ENCODE results near the gene ZNF470. TPM values are rescaled to one million over a fixed set of nuclear protein-coding genes. Genes with fewer than 3 reads are reported as not detected.

The ZNF470 gene
- total RNA-seq, 2 experiments from 2014 or later = 0.56 to 0.85 TPM

GRCh38 chr19:56547535-56547934, 19.7 kb upstream of the ZNF470 start:
- Histone ChIP-seq H3K27me3 (ENCODE audit: control insufficient read depth in 1 of 2, insufficient read depth in 2 of 2, low read length in 2 of 2) (no peaks in the 10 kb centered on the region), H3K9me3 (ENCODE audit: control insufficient read depth in 1 of 2, insufficient read depth in 1 of 2, low read length in 2 of 2) (peaks cover 22 to 93% of the 10 kb centered on the region in 2 experiments), H3K36me3 (ENCODE audit: insufficient read depth, low read length) (peaks cover 27% of the 10 kb centered on the region), H3K4me1 (ENCODE audit: insufficient read depth, low read length) (no peaks in the 10 kb centered on the region), H3K4me3 (ENCODE audit: low read length) (no peak overlapping the region), H3K27ac (ENCODE audit: low read depth in 1 of 2, low read length in 2 of 2) (no peak overlapping the region)
- Mint-ChIP-seq H3K27me3 (no peaks in the 10 kb centered on the region), H3K4me1 (ENCODE audit: low read depth) (no peaks in the 10 kb centered on the region), H3K9me3 (peaks cover 28% of the 10 kb centered on the region), H3K4me3 (no peak overlapping the region), H3K27ac (no peak overlapping the region), H3K36me3 (ENCODE audit: low read depth) (peaks cover 97% of the 10 kb centered on the region)
- POLR2A ChIA-PET = no interaction called here
- TF ChIP-seq CTCF (IDR thresholded peaks at IDR 0.05) = no peak
- DNase-seq (no peak), ATAC-seq (ENCODE audit: poor library complexity) (no peak)
- CTCF ChIA-PET = no interaction called here
- intact Hi-C loops (cut with DNase I, micrococcal nuclease) = loop anchor here in 1 of 2 experiments (5.0 kb wide), 1 partner anchor 110 kb away; no protein-coding TSS in a partner anchor

- CTCF ChIA-PET = interaction anchor here (0.6 kb wide), 1 partner anchor 22 kb away, joined by 3 read pairs; no protein-coding TSS in a partner anchor
- no peak for TF ChIP-seq CTCF (IDR thresholded peaks at IDR 0.05)
- Mint-ChIP-seq H3K4me3 (no peak overlapping the region), H3K4me1 (ENCODE audit: low read depth) (no peaks in the 10 kb centered on the region), H3K9me3 (peaks cover 17% of the 10 kb centered on the region), H3K27me3 (no peaks in the 10 kb centered on the region), H3K36me3 (ENCODE audit: low read depth) (peaks cover 86% of the 10 kb centered on the region), H3K27ac (no peak overlapping the region)
- Histone ChIP-seq H3K36me3 (ENCODE audit: insufficient read depth, low read length) (peaks cover 15% of the 10 kb centered on the region), H3K27me3 (ENCODE audit: control insufficient read depth in 1 of 2, insufficient read depth in 2 of 2, low read length in 2 of 2) (no peaks in the 10 kb centered on the region), H3K4me1 (ENCODE audit: insufficient read depth, low read length) (no peaks in the 10 kb centered on the region), H3K27ac (ENCODE audit: low read depth in 1 of 2, low read length in 2 of 2) (no peak overlapping the region), H3K9me3 (ENCODE audit: control insufficient read depth in 1 of 2, insufficient read depth in 1 of 2, low read length in 2 of 2) (peaks cover 22 to 96% of the 10 kb centered on the region in 2 experiments), H3K4me3 (ENCODE audit: low read length) (no peak overlapping the region)
- no peak for ATAC-seq (ENCODE audit: poor library complexity)
- DNase-seq = no peak
- POLR2A ChIA-PET = no interaction called here
- intact Hi-C loops (cut with DNase I, micrococcal nuclease) = no loop called here
These were observed 12.9 kb upstream of the ZNF470 start for GRCh38 chr19:56554272-56554869.

- DNase-seq (no peak), ATAC-seq (ENCODE audit: poor library complexity) (no peak)
- Mint-ChIP-seq H3K36me3 (ENCODE audit: low read depth) (peaks cover 93% of the 10 kb centered on the region), H3K4me1 (ENCODE audit: low read depth) (peaks cover 17% of the 10 kb centered on the region), H3K27ac (no peak overlapping the region), H3K27me3 (no peaks in the 10 kb centered on the region), H3K9me3 (peaks cover 15% of the 10 kb centered on the region), H3K4me3 (peak overlapping the region; percentile 34)
- no peak for TF ChIP-seq CTCF (IDR thresholded peaks at IDR 0.05)
- H3K27ac ChIP-seq (ENCODE audit: low read depth in 1 of 2, low read length in 2 of 2) = no peak overlapping the region
- POLR2A ChIA-PET = no interaction called here
- H3K4me1 ChIP-seq (ENCODE audit: insufficient read depth, low read length) = peaks cover 14% of the 10 kb centered on the region
- no peaks in the 10 kb centered on the region for H3K27me3 ChIP-seq (ENCODE audit: control insufficient read depth in 1 of 2, insufficient read depth in 2 of 2, low read length in 2 of 2)
- CTCF ChIA-PET = no interaction called here
- H3K36me3 ChIP-seq (ENCODE audit: insufficient read depth, low read length) = no peaks in the 10 kb centered on the region
- H3K4me3 ChIP-seq (ENCODE audit: low read length) = no peak overlapping the region
- intact Hi-C loops (cut with DNase I, micrococcal nuclease) = no loop called here
- peaks cover 28 to 76% of the 10 kb centered on the region in 2 experiments for H3K9me3 ChIP-seq (ENCODE audit: control insufficient read depth in 1 of 2, insufficient read depth in 1 of 2, low read length in 2 of 2)
These were observed 4.5 kb upstream of the ZNF470 start for GRCh38 chr19:56562766-56563165.
